ENCODE measurements around the gene GLCE. TPM values are rescaled to one million over a fixed set of nuclear protein-coding genes. Genes with fewer than 3 reads are reported as not detected.

Gene GLCE
- total and polyA plus RNA-seq, 7 experiments from 2014 or later = 3.0 to 8.8 (median 5.7) TPM

DNA sequence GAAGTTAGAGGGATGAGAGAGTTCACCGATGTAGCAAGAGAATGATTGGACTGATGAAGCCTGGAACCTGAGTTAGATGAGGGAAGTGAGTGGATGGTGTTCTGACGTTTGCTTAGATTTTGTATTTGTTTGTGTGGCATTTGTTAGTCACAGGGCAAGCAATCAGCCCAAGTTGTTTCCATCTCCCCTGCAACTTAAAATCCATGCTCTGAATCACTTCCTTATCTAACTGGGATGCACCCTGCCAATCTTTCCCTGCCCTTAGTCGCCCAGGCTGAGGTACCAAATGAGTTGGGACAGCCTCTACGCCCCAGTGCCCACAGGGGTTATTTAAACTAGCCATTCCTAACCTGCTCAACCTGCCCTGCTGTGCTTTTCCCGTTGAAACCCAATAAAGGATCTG is 150.9 kb downstream of the GLCE start:
- Mint-ChIP-seq H3K27ac (no peak overlapping the region), H3K27me3 (peaks cover 2 to 28% (median 16%) of the 10 kb centered on the region in 5 donors), H3K36me3 (peaks cover 0 to 8% (median 0%) of the 10 kb centered on the region in 5 donors), H3K4me3 (no peak overlapping the region), H3K4me1 (peaks cover 0 to 4% (median 0%) of the 10 kb centered on the region in 7 donors), H3K9me3 (peaks cover 0 to 5% (median 0%) of the 10 kb centered on the region in 11 donors)
- no peaks in the 10 kb centered on the region for H3K4me1 ChIP-seq (ENCODE audit: control insufficient read depth in 2 of 2, insufficient read depth in 2 of 2, low read length in 2 of 2)
- H3K4me3 ChIP-seq (ENCODE audit: low read length) = no peak overlapping the region
- no peaks in the 10 kb centered on the region for H3K27me3 ChIP-seq (ENCODE audit: control insufficient read depth in 2 of 2, insufficient read depth in 2 of 2, low read length in 2 of 2)
- H3K36me3 ChIP-seq (ENCODE audit: control insufficient read depth in 2 of 3, insufficient read depth in 3 of 3, low read length in 3 of 3) = no peaks in the 10 kb centered on the region
- intact Hi-C loops (cut with micrococcal nuclease) = no loop called here
- ATAC-seq (no peak), DNase-seq (no peak)
- no peak overlapping the region for H3K27ac ChIP-seq (ENCODE audit: low read depth, low read length)
- ChIA-PET CTCF (no interaction called here), POLR2A (no interaction called here)
- no peaks in the 10 kb centered on the region for H3K9me3 ChIP-seq (ENCODE audit: control insufficient read depth in 2 of 3, low read length in 3 of 3)

GRCh38 chr15:69313432-69314000 is 153.1 kb downstream of the GLCE start:
- Histone ChIP-seq H3K4me3 (ENCODE audit: low read length) (no peak overlapping the region), H3K36me3 (ENCODE audit: control insufficient read depth in 2 of 3, insufficient read depth in 3 of 3, low read length in 3 of 3) (no peaks in the 10 kb centered on the region), H3K9me3 (ENCODE audit: control insufficient read depth in 2 of 3, low read length in 3 of 3) (no peaks in the 10 kb centered on the region), H3K27me3 (ENCODE audit: control insufficient read depth in 2 of 2, insufficient read depth in 2 of 2, low read length in 2 of 2) (no peaks in the 10 kb centered on the region), H3K27ac (ENCODE audit: low read depth, low read length) (no peak overlapping the region), H3K4me1 (ENCODE audit: control insufficient read depth in 2 of 2, insufficient read depth in 2 of 2, low read length in 2 of 2) (no peaks in the 10 kb centered on the region)
- Mint-ChIP-seq H3K27ac (no peak overlapping the region), H3K4me3 (no peak overlapping the region), H3K4me1 (peaks cover 0 to 4% (median 0%) of the 10 kb centered on the region in 7 donors), H3K27me3 (peaks cover 2 to 23% (median 10%) of the 10 kb centered on the region in 5 donors), H3K36me3 (no peaks in the 10 kb centered on the region), H3K9me3 (no peaks in the 10 kb centered on the region)
- CTCF ChIA-PET = no interaction called here
- ATAC-seq = peak; percentile 24
- intact Hi-C loops (cut with micrococcal nuclease) = no loop called here
- POLR2A ChIA-PET = no interaction called here
- no peak for DNase-seq

DNA sequence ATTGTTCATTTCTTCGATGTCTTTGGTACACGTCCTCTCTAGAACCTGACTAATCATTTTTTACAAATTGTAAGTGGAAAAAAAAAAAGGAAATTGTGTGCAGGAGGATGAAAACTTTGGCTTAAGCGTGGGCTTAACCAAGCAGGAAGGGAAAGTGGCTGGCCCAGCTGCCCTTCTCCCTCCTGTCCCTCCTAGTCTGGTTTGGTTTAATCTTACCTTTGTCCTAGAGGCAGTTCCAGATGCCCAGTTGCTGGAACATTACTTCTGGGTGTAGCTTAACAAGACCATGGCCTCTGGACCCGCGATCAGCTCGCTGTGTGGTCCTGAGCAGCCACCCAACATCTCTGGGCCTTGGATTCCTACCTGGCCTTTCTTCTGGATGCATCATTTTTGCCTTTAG is 153.7 kb downstream of the GLCE start:
- no peak for DNase-seq
- Histone ChIP-seq H3K27ac (ENCODE audit: low read depth, low read length) (no peak overlapping the region), H3K27me3 (ENCODE audit: control insufficient read depth in 2 of 2, insufficient read depth in 2 of 2, low read length in 2 of 2) (no peaks in the 10 kb centered on the region), H3K9me3 (ENCODE audit: control insufficient read depth in 2 of 3, low read length in 3 of 3) (no peaks in the 10 kb centered on the region), H3K4me3 (ENCODE audit: low read length) (no peak overlapping the region), H3K4me1 (ENCODE audit: control insufficient read depth in 2 of 2, insufficient read depth in 2 of 2, low read length in 2 of 2) (no peaks in the 10 kb centered on the region), H3K36me3 (ENCODE audit: control insufficient read depth in 2 of 3, insufficient read depth in 3 of 3, low read length in 3 of 3) (no peaks in the 10 kb centered on the region)
- intact Hi-C loops (cut with micrococcal nuclease) = no loop called here
- ATAC-seq = no peak
- Mint-ChIP-seq H3K36me3 (no peaks in the 10 kb centered on the region), H3K4me1 (peaks cover 0 to 4% (median 0%) of the 10 kb centered on the region in 7 donors), H3K9me3 (no peaks in the 10 kb centered on the region), H3K27ac (no peak overlapping the region), H3K4me3 (no peak overlapping the region), H3K27me3 (peaks cover 2 to 23% (median 10%) of the 10 kb centered on the region in 5 donors)
- POLR2A ChIA-PET = no interaction called here
- CTCF ChIA-PET = no interaction called here

DNA sequence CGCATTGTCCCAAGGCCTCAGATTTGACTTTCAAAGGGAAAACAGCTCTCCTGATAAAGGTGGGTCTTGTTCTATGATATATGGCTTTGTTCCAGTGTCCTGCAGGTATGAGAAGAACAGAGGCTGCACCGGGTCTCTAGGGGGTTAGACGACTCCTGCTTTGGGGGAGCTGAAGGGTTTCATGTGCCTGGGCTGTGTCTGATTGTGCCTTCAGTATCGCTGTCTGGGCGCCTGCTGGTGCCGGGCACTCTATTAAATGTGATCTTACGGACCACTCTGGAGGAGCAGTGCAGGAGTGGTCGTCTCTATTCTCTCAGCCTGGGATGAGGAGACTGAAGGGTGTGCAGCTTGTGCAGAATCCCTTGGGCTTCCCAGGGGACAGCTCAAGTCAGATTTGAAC is 154.3 kb downstream of the GLCE start:
- POLR2A ChIA-PET = no interaction called here
- peaks cover 2 to 23% (median 6%) of the 10 kb centered on the region in 5 donors for H3K27me3 Mint-ChIP-seq

GRCh38 chr15:69315402-69316110 is 155.1 kb downstream of the GLCE start:
- peaks cover 2 to 23% (median 6%) of the 10 kb centered on the region in 5 donors for H3K27me3 Mint-ChIP-seq
- peaks cover 0 to 5% (median 3%) of the 10 kb centered on the region in 7 donors for H3K4me1 Mint-ChIP-seq
- H3K4me3 ChIP-seq (ENCODE audit: low read length) = no peak overlapping the region
- H3K27ac Mint-ChIP-seq = no peak overlapping the region
- intact Hi-C loops (cut with micrococcal nuclease) = no loop called here
- ChIA-PET POLR2A (no interaction called here), CTCF (no interaction called here)
- no peak overlapping the region for H3K4me3 Mint-ChIP-seq
- no peaks in the 10 kb centered on the region for H3K9me3 ChIP-seq (ENCODE audit: control insufficient read depth in 2 of 3, low read length in 3 of 3)
- DNase-seq (no peak), ATAC-seq (no peak)
- no peaks in the 10 kb centered on the region for H3K4me1 ChIP-seq (ENCODE audit: control insufficient read depth in 2 of 2, insufficient read depth in 2 of 2, low read length in 2 of 2)
- no peaks in the 10 kb centered on the region for H3K27me3 ChIP-seq (ENCODE audit: control insufficient read depth in 2 of 2, insufficient read depth in 2 of 2, low read length in 2 of 2)
- H3K27ac ChIP-seq (ENCODE audit: low read depth, low read length) = no peak overlapping the region
- H3K36me3 ChIP-seq (ENCODE audit: control insufficient read depth in 2 of 3, insufficient read depth in 3 of 3, low read length in 3 of 3) = no peaks in the 10 kb centered on the region
- no peaks in the 10 kb centered on the region for H3K36me3 Mint-ChIP-seq
- no peaks in the 10 kb centered on the region for H3K9me3 Mint-ChIP-seq

More for the DNA sequence above, 154.3 kb downstream of the GLCE start:
- CTCF ChIA-PET = no interaction called here
- no peak overlapping the region for H3K4me3 ChIP-seq (ENCODE audit: low read length)
- H3K27ac ChIP-seq (ENCODE audit: low read depth, low read length) = no peak overlapping the region
- no peaks in the 10 kb centered on the region for H3K9me3 ChIP-seq (ENCODE audit: control insufficient read depth in 2 of 3, low read length in 3 of 3)
- DNase-seq = no peak
- no peaks in the 10 kb centered on the region for H3K36me3 ChIP-seq (ENCODE audit: control insufficient read depth in 2 of 3, insufficient read depth in 3 of 3, low read length in 3 of 3)
- no peak for ATAC-seq
- intact Hi-C loops (cut with micrococcal nuclease) = no loop called here
- no peak overlapping the region for H3K4me3 Mint-ChIP-seq
- no peaks in the 10 kb centered on the region for H3K9me3 Mint-ChIP-seq
- H3K4me1 ChIP-seq (ENCODE audit: control insufficient read depth in 2 of 2, insufficient read depth in 2 of 2, low read length in 2 of 2) = no peaks in the 10 kb centered on the region
- no peaks in the 10 kb centered on the region for H3K36me3 Mint-ChIP-seq
- peaks cover 0 to 3% (median 0%) of the 10 kb centered on the region in 7 donors for H3K4me1 Mint-ChIP-seq
- no peak overlapping the region for H3K27ac Mint-ChIP-seq
- no peaks in the 10 kb centered on the region for H3K27me3 ChIP-seq (ENCODE audit: control insufficient read depth in 2 of 2, insufficient read depth in 2 of 2, low read length in 2 of 2)

GRCh38 chr15:69316291-69316690 is 155.9 kb downstream of the GLCE start:
- no peaks in the 10 kb centered on the region for H3K9me3 ChIP-seq (ENCODE audit: control insufficient read depth in 2 of 3, low read length in 3 of 3)
- no peaks in the 10 kb centered on the region for H3K36me3 ChIP-seq (ENCODE audit: control insufficient read depth in 2 of 3, insufficient read depth in 3 of 3, low read length in 3 of 3)
- Mint-ChIP-seq H3K36me3 (no peaks in the 10 kb centered on the region), H3K9me3 (no peaks in the 10 kb centered on the region), H3K27me3 (peaks cover 2 to 20% (median 6%) of the 10 kb centered on the region in 5 donors), H3K27ac (no peak overlapping the region), H3K4me3 (no peak overlapping the region), H3K4me1 (peaks cover 3 to 12% (median 7%) of the 10 kb centered on the region in 7 donors)
- CTCF ChIA-PET = no interaction called here
- POLR2A ChIA-PET = no interaction called here
- intact Hi-C loops (cut with micrococcal nuclease) = no loop called here
- no peaks in the 10 kb centered on the region for H3K27me3 ChIP-seq (ENCODE audit: control insufficient read depth in 2 of 2, insufficient read depth in 2 of 2, low read length in 2 of 2)
- DNase-seq (no peak), ATAC-seq (no peak)
- H3K4me3 ChIP-seq (ENCODE audit: low read length) = no peak overlapping the region
- H3K4me1 ChIP-seq (ENCODE audit: control insufficient read depth in 2 of 2, insufficient read depth in 2 of 2, low read length in 2 of 2) = no peaks in the 10 kb centered on the region
- no peak overlapping the region for H3K27ac ChIP-seq (ENCODE audit: low read depth, low read length)

DNA sequence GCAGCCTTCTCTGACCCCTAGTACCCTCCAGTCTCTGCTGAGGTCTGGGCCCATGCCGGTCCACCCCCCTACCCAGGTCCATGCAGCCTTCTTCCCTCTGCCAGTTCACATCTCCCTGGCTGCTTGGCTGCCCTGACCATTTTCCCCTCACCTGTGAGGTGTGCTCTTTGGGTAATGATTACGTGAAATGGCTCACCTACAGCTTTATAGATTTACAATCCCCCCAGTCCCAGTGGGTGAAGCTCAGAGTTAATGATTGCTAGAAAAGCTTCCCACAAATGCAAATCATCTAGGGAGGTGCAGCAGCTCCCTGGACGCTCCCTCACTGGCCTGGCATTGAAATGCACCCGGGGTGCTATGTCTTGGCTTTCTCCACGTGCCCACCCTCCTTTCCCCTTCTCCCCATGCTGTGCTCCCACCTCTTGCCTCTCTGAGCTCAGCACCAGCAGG is 157.0 kb downstream of the GLCE start:
- no peaks in the 10 kb centered on the region for H3K4me1 ChIP-seq (ENCODE audit: control insufficient read depth in 2 of 2, insufficient read depth in 2 of 2, low read length in 2 of 2)
- Mint-ChIP-seq H3K27ac (no peak overlapping the region), H3K27me3 (peaks cover 0 to 20% (median 6%) of the 10 kb centered on the region in 5 donors), H3K9me3 (no peaks in the 10 kb centered on the region), H3K4me1 (peaks cover 3 to 14% (median 8%) of the 10 kb centered on the region in 7 donors), H3K36me3 (no peaks in the 10 kb centered on the region), H3K4me3 (no peak overlapping the region)
- no peak overlapping the region for H3K4me3 ChIP-seq (ENCODE audit: low read length)
- POLR2A ChIA-PET = no interaction called here
- H3K27ac ChIP-seq (ENCODE audit: low read depth, low read length) = no peak overlapping the region
- CTCF ChIA-PET = no interaction called here
- ATAC-seq = no peak
- H3K27me3 ChIP-seq (ENCODE audit: control insufficient read depth in 2 of 2, insufficient read depth in 2 of 2, low read length in 2 of 2) = no peaks in the 10 kb centered on the region
- H3K9me3 ChIP-seq (ENCODE audit: control insufficient read depth in 2 of 3, low read length in 3 of 3) = no peaks in the 10 kb centered on the region
- no peaks in the 10 kb centered on the region for H3K36me3 ChIP-seq (ENCODE audit: control insufficient read depth in 2 of 3, insufficient read depth in 3 of 3, low read length in 3 of 3)
- intact Hi-C loops (cut with micrococcal nuclease) = no loop called here
- no peak for DNase-seq

Measured in naive thymus-derived CD4-positive, alpha-beta T cell (primary cell).